CD4-positive, alpha-beta T cell treated with Interleukin-17A for 4 hours (primary cell): ENCODE results near the gene ITGB5.

Experiments
- DNase-seq: peaks from one replicate; pipeline ENCODE4 v3.0.0-alpha.2; 2020; ENCODE audit warnings: mixed read lengths

ITGB5 gene

DNA sequence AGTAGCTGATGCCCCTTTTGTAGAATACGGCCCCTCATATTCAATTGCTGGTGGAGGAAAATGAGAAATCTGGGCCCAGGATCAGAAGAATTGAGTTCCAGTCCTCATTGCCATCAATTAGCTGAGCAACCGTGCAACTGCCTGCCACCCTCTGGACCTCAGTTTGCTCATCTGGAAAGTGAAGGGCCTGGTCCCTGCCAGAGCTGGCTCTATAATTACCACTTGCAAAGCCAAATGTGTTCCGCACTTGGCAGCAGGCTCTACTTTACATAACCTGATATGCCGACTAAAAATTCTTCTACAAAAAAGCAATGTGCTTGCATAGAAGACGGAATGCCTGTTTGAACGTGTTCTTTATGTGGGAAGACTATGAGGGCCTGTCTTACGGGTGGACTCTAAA, 8.6 kb upstream of the ITGB5 start:
- no peak for DNase-seq

DNA sequence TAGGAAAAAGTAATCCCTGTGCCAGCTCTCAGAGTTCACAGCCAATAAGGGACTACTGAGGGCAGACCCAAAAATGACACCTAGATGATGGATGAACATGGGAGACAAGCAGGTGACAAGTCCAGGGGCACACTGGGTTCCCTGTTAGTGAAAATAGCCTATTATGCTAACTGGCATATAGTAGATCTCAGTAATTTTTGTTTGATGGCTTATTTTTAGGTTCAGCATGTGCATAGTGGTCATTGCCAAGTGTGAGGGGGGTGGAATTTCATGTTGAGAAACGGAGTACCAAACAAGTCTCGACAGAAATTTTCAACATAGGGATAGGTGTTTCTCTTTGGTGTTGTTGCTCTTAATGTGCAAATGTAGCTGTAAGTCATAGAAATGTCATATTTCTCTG, 6.4 kb upstream of the ITGB5 start:
- DNase-seq = no peak

DNA sequence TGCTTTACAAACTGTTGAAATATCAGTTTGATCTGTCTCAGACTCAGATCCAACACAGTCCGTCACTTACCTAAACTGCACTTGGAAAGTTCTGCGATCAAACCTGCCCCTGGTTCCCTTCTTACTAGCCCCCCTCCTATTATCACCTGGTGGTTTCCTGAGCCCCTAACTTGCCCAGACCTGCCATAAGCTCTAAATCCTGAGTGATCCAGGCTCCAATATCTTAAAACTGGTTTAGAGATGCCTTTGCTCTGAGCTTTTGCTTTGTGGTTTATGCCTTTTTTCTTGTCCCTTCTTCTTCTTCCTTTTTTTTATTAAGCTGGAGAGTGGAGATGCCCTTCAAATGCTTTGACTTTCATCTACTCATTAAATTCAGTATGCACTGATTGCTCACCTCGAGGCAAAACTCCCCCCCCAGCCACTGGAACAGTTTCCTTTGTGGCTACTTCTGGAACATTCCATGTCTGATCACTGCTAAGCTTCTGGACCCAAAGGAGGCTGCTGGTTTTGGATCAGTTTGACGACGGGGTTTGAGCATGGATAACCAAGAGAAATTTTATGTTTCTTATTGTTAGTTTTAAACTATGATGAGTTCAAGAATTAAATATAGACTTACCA, 3.5 kb upstream of the ITGB5 start:
- DNase-seq = no peak

DNA sequence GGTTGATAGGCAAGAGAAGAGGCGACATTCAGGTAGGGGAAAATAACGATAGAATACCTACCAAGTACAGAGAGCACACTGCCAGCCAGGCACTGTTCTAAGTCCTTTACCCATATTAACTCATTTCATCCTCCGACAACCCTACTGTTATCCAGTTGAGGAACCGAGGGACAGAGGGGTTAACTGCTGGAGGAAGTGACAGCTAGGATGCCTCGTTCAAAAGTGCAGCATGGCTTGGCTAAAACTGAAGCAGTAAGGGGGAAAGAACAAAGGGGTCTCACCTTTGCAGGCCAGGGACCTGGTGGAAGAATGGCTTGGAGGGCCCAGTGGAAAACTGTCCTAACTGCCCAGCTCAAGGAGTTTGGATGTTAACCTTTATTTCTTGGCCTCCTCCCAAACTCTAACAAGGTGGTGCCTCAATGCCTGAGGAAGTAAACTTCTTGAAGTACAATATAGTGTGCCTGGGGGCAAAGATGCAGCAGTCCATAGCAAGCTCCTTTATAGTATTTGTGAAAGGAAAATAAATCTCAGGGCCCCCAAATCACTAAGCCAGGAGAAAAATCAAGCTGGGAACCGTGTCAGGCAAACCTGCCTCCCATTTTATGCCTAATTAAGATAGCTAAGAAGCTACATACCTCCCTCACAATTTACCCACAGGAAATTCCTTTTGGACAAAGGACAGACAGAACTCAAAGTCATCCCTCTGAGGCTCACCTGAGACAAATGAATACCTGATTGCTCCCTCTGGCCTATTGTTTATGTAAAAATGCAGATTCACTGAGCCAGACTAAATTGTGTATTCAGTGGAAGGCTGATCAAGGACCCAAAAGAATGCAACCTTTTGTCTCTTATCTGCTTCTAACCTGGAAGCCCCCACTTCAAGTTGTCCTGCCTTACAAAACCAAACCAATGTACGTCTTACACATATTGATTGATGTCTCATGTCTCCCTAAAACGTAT, 1.6 kb upstream of the ITGB5 start:
- DNase-seq = no peak

DNA sequence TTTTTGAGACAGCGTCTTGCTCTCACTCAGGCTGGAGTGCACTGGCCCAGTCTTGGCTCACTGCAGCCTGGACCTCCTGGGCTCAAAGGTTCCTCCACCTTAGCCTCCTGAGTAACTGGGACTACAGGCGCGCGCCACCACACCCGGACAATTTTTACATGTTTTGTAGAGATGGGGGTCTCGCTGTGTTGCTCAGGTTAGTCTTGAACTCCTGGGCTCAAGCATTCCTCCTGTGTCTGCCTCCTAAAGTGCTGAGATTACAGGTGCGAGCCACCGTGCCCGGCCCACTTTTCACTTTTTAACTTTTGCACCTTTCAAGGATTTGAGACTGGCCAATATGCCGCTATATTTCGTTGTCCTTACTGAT, 750 bp upstream of the ITGB5 start:
- no peak for DNase-seq

- peak; percentile 23 for DNase-seq
Measured at GRCh38 chr3:124886168-124887056, 753 bp downstream of the ITGB5 start.

DNA sequence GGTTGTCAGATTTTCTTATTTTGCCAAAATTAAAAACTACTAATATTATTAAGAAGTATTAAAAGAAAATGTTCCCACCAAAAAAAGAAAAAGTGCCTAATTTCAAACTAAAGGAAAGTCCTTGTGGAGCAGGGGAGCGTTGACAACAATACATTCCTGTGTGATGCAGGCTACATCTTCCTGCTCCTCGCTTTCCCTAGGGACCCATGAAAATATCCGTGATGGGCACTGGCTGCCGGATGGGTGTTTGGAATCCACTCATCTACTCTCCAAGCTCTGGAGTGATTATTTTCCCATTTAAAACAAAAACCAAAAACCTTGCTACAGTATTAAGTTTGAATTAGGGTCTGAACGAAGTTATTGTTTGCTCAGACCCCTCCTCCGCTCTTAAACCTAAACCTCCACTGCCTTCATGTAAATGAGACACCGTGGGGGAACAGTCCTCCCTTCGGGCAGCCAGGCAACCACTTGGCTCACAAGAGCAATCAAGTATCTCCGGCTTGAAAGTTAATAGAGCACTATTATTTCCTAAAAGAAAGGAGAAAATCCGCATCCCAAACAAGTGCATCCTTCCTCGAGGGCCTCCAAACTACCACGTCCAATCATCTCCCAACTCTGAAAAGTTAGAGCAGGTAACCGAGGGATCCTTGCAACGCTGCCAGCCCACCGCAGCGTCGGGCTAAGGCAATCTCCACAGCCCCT, 1.5 kb downstream of the ITGB5 start:
- DNase-seq = no peak

- DNase-seq = no peak
Measured at GRCh38 chr3:124884474-124885101, 2.6 kb downstream of the ITGB5 start.

DNA sequence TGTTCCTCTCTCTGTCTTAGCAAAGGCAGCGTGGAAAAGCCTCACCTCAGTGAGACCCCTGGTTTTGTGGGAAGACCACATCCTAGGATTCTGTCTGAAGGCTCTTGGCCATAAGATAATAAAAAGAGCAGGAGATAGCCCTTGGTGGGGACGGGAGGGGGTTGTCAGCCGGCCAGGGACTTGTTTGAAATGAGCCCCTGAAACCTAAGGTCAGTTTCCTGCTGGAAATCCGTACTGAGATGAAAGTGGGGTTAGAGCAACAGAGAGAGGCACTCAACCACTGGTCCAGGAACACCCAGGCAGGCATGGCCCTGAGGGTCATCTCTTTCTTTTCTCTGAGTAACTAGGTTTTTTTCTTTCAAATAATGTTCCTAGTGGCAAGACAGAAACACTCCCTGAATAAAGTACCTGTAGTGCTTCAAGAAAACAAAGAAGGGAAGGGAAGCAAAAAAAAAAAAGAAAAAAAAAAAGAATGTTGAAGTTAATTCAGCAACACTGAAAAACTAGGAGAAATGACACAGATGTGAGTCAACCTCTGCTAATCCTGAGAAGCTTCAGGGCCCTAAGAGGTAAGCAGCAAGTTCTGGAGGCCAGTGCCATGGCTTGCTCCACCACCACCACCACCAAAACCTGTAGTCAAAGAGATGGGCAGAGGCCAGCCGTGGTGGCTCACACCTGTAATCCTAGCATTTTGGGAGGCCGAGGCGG, 3.2 kb downstream of the ITGB5 start:
- no peak for DNase-seq

GRCh38 chr3:124882816-124883747, 4.1 kb downstream of the ITGB5 start:
- no peak for DNase-seq

DNA sequence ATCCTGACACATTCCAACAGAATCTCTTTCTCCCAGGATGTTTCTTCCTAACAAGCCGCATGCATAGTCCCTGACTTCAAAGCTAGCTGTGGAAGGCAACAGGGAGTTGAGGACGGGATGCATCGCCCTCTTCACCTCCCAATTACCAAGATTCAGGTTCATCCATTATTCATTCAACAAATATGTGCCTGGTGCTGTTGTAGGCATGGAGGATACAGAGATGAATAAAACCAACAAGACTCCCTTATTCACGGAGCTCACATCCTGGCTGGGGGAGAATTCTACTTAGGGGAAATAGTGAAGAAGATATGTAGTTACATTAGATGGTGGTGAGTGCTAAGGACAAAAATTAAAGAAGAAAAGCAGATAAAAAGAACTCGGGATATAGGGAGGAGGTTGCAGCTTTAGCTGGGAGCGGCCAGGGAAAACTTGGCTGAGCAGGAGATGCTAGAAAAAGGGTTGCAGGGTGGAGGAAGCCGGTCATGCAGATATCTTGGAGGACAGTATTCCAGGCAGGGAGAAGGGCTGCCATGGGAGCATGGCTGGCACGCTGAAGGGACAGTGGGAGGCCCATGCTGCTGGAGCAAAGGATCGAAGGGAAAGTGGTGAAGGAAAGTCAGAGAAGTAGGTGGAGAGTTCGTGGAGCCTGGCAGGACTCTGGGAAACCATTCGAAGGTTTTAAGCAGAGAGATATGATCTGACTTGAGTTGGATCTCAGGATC, 5.0 kb downstream of the ITGB5 start:
- no peak for DNase-seq

GRCh38 chr3:124879337-124879680, 7.9 kb downstream of the ITGB5 start:
- DNase-seq = no peak

DNA sequence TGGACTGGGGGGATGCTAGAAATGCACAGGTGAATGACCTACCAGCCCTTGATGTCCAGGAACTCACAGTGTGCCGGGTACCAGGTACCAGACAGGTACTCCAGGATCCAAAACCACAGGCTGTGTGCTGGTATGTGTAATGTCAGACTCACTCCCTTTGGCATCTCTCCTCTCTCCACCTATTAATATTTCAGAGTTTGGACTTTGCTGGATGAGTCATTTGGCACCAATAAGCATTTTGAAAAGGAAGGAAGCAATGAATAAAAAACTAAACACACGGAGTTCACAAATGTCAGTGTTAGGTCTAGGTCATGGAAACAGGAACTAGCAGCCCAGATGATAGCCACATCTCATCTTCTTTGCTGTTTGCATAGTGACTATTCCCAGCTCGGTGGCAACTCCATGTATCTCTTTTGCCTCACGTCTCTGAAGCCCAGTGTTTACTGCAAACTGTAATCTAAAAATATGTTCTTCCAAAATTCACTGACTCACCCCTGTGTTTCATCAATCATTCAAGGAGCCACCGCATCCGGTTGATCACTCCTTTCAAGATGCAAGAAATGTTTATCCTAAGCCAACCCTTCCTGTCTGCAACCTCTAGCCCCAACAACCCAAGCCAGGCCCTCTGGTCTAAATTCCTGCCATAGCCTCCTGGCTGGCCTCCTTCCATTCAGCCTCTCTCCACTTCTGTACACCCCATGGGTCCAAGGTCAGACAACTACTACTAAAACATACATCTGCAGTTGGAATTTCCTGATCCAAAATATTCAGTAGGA, 8.4 kb downstream of the ITGB5 start:
- DNase-seq = no peak

DNA sequence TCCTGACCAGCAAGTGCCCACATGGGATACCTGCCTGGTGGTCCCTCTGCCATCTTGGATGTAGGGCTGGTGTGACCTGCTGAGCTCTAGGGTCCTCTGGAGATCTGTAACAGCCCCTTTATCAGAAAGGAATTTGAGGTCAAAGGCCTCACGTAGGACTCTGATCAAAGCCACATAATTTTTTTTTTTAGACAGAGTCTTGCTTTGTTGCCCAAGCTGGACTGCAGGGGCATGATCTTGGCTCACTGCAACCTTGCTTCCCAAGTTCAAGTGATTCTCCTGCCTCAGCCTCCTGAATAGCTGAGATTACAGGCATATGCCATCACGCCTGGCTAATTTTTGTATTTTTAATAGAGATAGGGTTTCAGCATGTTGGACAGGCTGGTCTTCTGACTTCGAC, 9.5 kb downstream of the ITGB5 start:
- no peak for DNase-seq

DNA sequence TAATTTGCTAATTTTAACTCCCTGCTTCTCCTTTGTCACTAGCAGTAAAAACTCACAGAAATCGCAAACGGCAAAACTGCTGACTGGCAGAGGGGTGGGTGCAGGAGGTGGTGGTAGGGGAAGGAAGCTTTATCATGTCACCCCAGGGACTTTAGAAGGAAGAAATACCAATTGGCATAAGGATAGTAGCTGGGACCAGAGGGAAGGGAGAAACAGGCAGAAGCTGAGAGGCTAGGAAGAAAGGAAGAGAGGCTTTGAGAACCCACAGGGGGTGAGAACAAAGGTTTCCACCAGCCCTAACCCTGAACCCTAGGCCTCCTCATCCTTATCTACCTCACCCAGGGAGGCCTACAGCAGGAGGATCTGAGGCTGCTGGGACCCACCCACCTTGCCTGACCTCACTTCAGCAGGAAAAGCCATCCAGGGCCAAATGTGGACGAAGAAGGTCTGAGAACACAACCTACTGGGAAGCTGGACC, 10.7 kb downstream of the ITGB5 start:
- DNase-seq = no peak

DNA sequence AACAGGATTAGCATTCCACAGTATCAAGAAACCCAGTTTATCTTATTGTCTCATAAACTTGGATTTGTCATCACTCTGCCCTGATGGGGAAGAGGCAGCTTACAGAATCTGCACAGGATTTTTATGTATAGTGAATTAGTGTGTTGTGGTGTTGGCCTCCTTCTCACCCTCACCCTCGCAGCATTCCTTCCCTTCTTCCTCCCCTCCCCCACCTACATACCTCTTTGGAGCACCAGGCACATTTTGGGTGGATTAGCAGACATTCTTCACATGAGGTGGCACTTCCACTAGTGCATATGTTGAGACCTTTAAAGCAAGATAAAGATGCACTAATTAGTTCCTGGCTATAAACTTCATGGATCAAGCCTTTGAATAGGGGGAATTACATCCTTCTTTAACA, 13.9 kb downstream of the ITGB5 start:
- DNase-seq = no peak

GRCh38 chr3:124867511-124867910, 19.7 kb downstream of the ITGB5 start:
- no peak for DNase-seq

- DNase-seq = no peak
Measured at GRCh38 chr3:124862006-124862405, 25.2 kb downstream of the ITGB5 start.

- DNase-seq = no peak
Measured at GRCh38 chr3:124861041-124861440, 26.1 kb downstream of the ITGB5 start.
